Fibroblast of villous mesenchyme (primary cell): ENCODE results near the gene SPATA31D3. TPM values are rescaled to one million over a fixed set of nuclear protein-coding genes. Genes with fewer than 3 reads are reported as not detected.
"Not testable (repeated sequence)": the region's sequence is repeated elsewhere in the genome, so short reads cannot be mapped to it uniquely, and the experiment has no call there.

Experiments
- DNase-seq: peaks from one replicate; pipeline ENCODE4 v3.0.0-alpha.2; 2010; ENCODE audit warnings: low read depth
- H3K4me3 ChIP-seq: 2 replicates; pipeline ENCODE4 v1.5.1; 2011; ENCODE audit warnings: low read depth, mild to moderate bottlenecking, low read length
- CTCF ChIP-seq: IDR thresholded peaks from 2 replicates; pipeline ENCODE4 v1.5.1; 2012; ENCODE audit warnings: low read depth, mild to moderate bottlenecking, low read length; ENCODE audit not compliant: insufficient read depth
- total RNA-seq: library from RNA; depleted of rRNA; stranded (reverse); fragments of >200 nt; gene quantifications from 2 replicates; pipeline ENCODE4 v1.2.3, GENCODE V29; 2012

SPATA31D3 gene
- total RNA-seq = not detected in 2 replicates

- DNase-seq, H3K4me3 ChIP-seq: not testable (repeated sequence)
These were observed at the start of gene SPATA31D3 for GRCh38 chr9:81943393-81943792. SPATA31D3 (plus strand) TSS chr9:81943500; CDS start chr9:81943586, 86 bp downstream.

DNA sequence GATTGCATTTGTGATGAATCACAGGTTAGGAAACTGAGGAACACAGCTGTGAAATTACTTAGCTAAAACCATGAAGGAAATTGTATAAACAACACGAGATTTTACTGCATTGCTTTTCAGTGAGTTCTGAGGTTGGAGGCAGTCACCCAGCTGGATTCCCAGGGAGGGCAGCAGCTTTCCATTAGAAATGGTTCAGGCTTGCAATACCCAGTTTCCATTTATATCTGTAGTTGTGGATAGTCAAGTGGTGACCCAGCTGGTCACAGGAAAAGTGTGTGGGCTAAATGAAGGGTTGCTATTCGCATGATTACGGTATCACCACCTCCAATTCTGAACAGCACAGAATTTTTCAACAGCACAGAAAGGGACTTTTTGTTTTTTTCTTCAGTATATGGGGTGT is 49.4 kb upstream of the SPATA31D3 start:
- H3K4me3 ChIP-seq = no peak overlapping the region
- no peak for DNase-seq
- TF ChIP-seq CTCF = no peak

DNA sequence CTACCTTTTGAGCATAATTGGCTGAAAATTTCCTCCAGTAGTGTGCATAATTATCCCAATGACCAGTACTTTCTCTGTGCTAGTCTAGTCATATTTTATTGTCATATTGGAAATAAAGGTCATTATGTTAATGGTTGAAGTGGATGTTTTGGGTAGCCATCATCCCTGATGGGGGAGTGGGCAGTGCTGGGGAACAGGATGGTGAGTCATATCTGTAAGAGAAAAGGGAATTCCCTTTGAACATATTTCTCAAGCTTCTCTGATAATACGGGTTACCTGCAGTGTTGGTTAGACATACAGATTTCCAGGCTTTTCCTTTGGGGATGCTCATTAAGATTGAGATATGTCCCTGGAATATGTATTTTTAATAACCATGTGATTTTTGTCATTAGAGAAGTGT is 48.4 kb upstream of the SPATA31D3 start:
- H3K4me3 ChIP-seq = no peak overlapping the region
- no peak for DNase-seq
- TF ChIP-seq CTCF = no peak

DNA sequence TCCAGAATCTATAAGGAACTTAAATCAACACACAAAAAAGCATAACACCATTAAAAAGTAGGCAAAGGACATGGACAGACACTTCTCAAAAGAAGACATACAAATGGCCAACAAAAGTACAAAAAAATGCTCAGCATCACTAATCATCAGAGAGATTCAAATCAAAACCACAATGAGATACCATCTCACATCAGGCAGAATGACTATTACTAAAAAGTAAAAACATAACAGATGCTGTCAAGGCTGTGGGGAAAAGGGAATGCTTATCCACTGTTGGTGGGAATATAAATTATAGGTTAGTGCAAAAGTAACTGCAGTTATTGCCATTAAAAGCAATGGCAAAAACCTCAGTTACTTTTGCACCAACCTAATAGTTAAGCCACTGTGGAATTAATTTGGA is 47.2 kb upstream of the SPATA31D3 start:
- no peak for TF ChIP-seq CTCF
- DNase-seq = no peak
- no peak overlapping the region for H3K4me3 ChIP-seq

GRCh38 chr9:81898851-81899250 is 44.4 kb upstream of the SPATA31D3 start:
- no peak for DNase-seq
- H3K4me3 ChIP-seq = no peak overlapping the region
- TF ChIP-seq CTCF = no peak

- TF ChIP-seq CTCF = no peak
- no peak for DNase-seq
- H3K4me3 ChIP-seq = no peak overlapping the region
These were observed 41.1 kb upstream of the SPATA31D3 start for GRCh38 chr9:81902196-81902595.

- no peak for DNase-seq
- H3K4me3 ChIP-seq = no peak overlapping the region
- TF ChIP-seq CTCF = no peak
These were observed 40.7 kb upstream of the SPATA31D3 start for GRCh38 chr9:81902626-81903025.

- no peak overlapping the region for H3K4me3 ChIP-seq
- no peak for TF ChIP-seq CTCF
- DNase-seq = no peak
These were observed 36.6 kb upstream of the SPATA31D3 start for GRCh38 chr9:81906671-81907070.
